HL-60 (cell line): Measurements from ENCODE around the gene DND1.

Experiments used
- CTCF ChIP-seq: IDR thresholded peaks from one replicate; pipeline ENCODE4 v1.5.1; 2011; ENCODE audit warnings: low read length, control low read depth, inconsistent platforms; ENCODE audit not compliant: insufficient read depth
- GABPA ChIP-seq: IDR thresholded peaks from 2 replicates; pipeline ENCODE4 v1.6.1; 2012; ENCODE audit warnings: low read depth
- POLR2AphosphoS5 ChIP-seq: IDR thresholded peaks from 2 replicates; pipeline ENCODE4 v1.6.1; 2012; ENCODE audit warnings: low read depth
- REST ChIP-seq: IDR thresholded peaks from 2 replicates; pipeline ENCODE4 v1.6.1; 2012; ENCODE audit warnings: low read depth; ENCODE audit not compliant: insufficient replicate concordance
- SPI1 ChIP-seq: IDR thresholded peaks from 2 replicates; pipeline ENCODE4 v1.6.1; 2012; ENCODE audit warnings: low read depth, mild to moderate bottlenecking, borderline replicate concordance

GRCh38 chr5:140641716-140642115 lies 31.7 kb downstream of the DND1 start:
- TF ChIP-seq CTCF, result no peak
- no peak for TF ChIP-seq GABPA
- TF ChIP-seq POLR2AphosphoS5, result no peak
- TF ChIP-seq REST, result no peak
- no peak for TF ChIP-seq SPI1
